Hematopoietic multipotent progenitor cell treated with erythropoietin and hydrocortisone succinate and interleukin-3 and kit ligand, for 15 days (in vitro differentiated cells): ENCODE results near the gene LRPAP1.

Source experiments
- DNase-seq: peaks from one replicate; pipeline ENCODE4 v3.0.0-alpha.2; 2015; ENCODE audit warnings: low spot score

LRPAP1 gene

GRCh38 chr4:3531318-3531878, 824 bp downstream of the LRPAP1 start:
- peak; percentile 12 for DNase-seq

- no peak for DNase-seq
These were observed 1.5 kb downstream of the LRPAP1 start for GRCh38 chr4:3530663-3531254.

GRCh38 chr4:3530051-3530450, 2.2 kb downstream of the LRPAP1 start:
- DNase-seq = no peak

GRCh38 chr4:3529363-3529762, 2.9 kb downstream of the LRPAP1 start:
- no peak for DNase-seq

GRCh38 chr4:3527914-3528876, 4.0 kb downstream of the LRPAP1 start:
- DNase-seq = no peak

- no peak for DNase-seq
These were observed 4.9 kb downstream of the LRPAP1 start for GRCh38 chr4:3527101-3527913.

GRCh38 chr4:3526456-3526855, 5.8 kb downstream of the LRPAP1 start:
- no peak for DNase-seq

GRCh38 chr4:3525532-3526430, 6.4 kb downstream of the LRPAP1 start:
- no peak for DNase-seq

- DNase-seq = no peak
These were observed 7.3 kb downstream of the LRPAP1 start for GRCh38 chr4:3524920-3525319.

- no peak for DNase-seq
These were observed 7.9 kb downstream of the LRPAP1 start for GRCh38 chr4:3524349-3524748.

- no peak for DNase-seq
These were observed 8.5 kb downstream of the LRPAP1 start for GRCh38 chr4:3523628-3524221.

- no peak for DNase-seq
These were observed 9.0 kb downstream of the LRPAP1 start for GRCh38 chr4:3523146-3523627.

GRCh38 chr4:3522651-3523050, 9.6 kb downstream of the LRPAP1 start:
- DNase-seq = no peak

- no peak for DNase-seq
These were observed 9.9 kb downstream of the LRPAP1 start for GRCh38 chr4:3522326-3522640.

- no peak for DNase-seq
These were observed 10.4 kb downstream of the LRPAP1 start for GRCh38 chr4:3521621-3522325.

GRCh38 chr4:3520796-3521600, 11.2 kb downstream of the LRPAP1 start:
- no peak for DNase-seq

GRCh38 chr4:3520276-3520675, 11.9 kb downstream of the LRPAP1 start:
- DNase-seq = no peak

GRCh38 chr4:3519468-3520264, 12.6 kb downstream of the LRPAP1 start:
- DNase-seq = no peak
